ENCODE measurements around the gene CCZ1.

- TF ChIP-seq CTCF (IDR thresholded peaks at IDR 0.05) (no peak), POLR2A (IDR thresholded peaks at IDR 0.05) (no peak)
Observed at GRCh38 chr7:5869691-5870090, 28.8 kb upstream of the CCZ1 start.

Measured in heart left ventricle (tissue), 13 donors.